GM18499 (cell line): ENCODE measurements around the gene CAPN12.

ENCODE experiments used
- ATAC-seq: cut with Tn5 transposase; IDR thresholded peaks from one replicate; pipeline ENCODE4 v1.9.1; 2021; ENCODE audit warnings: moderate number of reproducible peaks; ENCODE audit not compliant: insufficient read depth, unreplicated experiment

CAPN12 gene

DNA sequence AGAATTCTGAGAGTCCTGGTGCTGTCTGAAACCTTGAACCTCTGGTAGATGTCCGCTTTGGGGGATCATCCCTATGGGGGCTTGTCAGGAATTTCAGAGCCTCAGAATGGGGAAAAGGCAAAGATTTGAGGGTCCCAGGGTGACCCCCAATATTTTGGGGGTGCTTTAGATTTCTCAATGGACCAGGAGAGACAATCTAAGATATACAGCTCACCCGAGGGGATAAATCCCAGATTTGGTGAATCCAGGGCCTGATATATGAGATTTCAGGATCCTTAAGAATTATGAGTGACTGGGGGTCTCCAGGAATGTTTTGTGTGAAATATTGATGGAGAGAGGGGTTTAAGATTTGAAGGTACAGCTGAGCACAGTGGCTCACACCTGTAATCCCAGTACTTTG, 3.3 kb downstream of the CAPN12 start:
- no peak for ATAC-seq

DNA sequence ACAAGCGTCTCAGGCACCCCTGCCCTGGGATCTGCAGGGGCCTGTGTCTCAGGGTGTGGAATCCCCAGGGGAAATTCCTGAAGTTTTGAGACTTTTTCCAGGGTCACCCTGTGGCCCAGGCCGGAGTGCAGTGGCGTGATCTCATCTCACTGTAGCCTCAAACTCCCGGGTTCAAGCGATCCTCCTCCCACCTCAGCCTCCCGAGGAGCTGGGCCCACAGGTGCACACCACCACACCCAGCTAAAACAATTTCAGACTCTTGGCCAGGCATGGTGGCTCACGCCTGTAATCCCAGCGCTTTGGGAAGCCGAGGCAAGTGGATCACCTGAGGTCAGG, 4.0 kb downstream of the CAPN12 start:
- no peak for ATAC-seq

DNA sequence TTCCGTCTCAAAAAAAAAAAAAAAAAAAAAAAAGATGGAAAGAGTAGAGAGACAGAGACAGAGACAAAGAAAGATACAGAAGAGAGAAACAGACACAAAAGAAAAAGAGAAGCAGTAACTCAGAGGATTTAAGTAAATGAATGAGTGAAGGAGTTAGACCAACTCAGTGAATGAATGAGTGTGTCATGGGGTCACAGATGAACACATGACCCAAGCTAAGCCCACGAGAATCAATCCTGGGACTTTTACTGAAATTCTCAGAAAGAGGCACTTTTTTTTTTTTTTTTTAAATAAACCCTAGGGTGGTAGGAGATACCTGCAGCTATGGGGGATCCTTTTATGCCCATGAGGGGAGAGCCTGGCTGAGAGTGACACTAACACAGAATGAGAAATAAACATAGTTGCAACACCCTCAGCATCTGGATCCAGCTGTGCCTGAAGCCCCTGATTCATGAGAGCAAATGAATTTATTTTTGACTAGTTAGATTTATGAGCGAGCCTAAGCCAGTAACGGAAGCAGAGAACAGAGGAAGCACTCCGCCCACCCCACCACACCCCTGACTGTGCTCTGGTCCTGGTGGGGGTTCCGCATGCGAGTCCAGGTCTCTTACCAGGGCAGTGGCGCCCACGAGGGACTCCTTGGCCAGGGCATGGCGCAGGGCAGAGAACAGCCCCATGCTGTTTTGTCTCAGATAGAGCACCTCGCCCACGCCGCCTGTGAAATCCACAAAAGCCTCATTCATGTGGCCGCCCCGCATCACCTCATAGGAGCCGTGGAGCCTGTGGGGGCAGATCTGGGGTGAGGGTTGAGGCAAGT, 4.6 kb downstream of the CAPN12 start:
- no peak for ATAC-seq

DNA sequence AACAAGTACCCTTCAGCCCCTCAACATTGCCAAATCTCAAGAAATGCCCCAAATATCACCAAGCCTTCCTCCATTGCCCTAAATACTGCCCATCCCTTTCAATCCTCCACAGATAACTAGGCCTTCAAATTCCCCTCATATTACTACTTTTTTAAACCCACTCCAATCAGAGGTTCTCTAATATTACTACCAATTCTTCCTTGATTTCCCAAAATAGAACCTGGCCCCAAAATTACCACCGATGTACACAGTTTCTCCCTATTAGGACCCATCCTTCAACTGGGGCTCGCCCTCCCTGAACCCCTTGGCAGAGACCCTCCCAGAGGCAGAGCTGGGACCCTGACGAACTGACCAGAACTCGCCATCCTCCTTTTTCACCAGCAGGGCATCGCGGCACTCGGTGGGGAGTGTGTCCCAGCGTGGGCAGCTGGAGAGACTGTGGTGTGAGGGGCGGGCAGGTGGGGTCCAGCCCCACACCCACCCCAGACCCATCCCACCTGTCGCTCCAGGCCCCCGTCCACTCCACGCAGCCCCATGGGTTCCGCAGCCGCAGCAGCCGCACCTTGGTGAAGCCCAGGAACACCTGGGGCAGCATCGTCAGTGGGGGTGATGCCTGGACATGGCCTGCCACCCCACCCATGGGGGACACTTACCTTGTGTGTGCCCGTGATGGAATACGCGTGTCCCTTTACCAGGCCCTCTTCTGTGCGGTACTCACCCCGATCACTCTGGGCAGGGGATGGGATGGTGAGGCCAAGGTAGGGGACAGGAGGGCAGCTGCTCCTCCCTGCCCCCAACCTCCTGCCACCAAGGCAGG, 6.1 kb downstream of the CAPN12 start:
- no peak for ATAC-seq

DNA sequence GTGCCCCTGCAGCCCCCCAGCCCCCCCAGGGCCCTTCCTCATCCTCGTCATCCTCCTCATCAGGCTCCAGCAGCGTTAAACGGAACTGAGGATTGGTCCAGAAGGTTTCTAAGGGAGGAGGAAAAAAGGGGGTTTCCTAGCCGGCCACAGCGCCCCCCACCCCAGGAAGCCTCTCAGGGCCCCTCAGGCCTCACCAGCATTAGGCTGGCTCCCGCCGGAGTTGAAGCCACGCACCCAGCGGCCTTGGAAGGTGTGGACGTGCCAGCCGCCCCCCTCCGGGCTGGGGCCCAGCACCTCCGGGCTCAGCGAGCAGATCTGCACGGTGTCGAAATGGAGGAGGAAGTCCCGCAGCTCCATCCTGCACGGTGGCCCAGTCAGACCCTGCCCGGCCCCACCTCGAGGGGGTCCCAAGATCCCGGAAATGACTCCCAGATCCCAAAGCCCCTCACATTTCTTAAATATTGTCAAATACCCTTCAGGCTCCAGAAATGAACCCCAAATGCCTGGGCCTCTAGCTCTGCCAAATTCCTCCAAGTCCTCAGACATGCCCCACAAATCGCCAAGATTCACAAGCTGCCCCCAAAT, 6.9 kb downstream of the CAPN12 start:
- no peak for ATAC-seq

DNA sequence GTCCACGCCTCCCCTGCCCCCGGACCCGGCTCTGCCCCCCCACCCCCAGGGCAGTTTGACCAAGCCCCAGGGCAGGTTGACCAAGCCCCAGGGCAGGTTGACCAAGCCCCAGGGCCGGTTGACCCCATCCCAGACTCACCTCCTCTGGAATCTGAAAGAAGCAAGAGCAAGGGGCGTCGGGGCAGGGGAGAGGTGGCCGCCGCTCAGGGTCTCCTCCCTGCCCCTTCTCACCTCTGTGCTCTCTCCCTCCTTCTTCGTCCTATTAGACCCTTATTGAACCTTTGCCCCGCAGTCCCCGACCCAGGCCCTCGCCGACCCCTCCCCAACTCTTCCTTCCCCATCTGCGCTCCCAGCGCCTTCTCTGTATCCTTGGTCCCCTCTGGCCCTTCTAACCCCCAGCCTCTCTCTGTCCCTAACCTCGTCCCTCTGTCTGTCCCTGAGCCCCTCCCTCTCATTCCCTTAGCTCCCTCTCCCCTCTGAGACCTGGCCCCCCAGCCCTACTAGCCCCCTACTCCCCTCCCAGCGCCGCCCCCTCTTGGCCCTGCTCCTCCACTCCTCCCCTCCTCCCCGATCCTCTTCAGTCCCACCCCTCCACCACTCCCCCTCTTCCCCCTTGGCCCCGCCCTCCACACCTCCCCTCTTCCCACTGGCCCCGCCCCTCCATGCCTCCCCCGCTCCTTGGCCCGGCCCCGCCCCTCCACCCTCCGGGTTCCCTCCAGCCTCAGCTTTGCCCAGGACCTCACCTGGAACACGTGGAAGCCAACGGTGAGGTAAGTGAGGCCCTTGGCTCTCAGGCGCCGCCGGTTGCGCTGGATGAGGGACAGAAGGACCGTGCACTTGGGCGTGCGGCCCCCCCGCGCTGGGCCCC, 7.6 kb downstream of the CAPN12 start:
- no peak for ATAC-seq

DNA sequence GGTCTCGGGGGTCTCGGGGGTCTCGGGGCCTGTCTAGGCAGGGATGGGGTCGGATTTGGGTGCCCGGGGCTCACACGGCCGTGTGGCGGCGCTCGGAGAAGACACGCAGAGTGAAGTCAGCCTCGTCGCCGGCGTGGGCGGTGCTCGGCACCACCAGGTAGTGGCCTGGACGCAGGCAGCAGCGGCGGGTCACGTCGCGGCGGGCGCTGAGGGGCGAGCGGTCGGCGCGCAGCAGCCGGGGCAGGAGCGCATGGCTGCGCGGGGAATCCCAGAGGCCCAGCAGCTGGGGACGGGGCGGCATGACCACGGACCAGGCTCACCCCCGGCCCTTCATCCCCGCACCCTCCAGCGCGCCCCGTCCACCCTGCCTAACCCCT, 8.2 kb downstream of the CAPN12 start:
- no peak for ATAC-seq

DNA sequence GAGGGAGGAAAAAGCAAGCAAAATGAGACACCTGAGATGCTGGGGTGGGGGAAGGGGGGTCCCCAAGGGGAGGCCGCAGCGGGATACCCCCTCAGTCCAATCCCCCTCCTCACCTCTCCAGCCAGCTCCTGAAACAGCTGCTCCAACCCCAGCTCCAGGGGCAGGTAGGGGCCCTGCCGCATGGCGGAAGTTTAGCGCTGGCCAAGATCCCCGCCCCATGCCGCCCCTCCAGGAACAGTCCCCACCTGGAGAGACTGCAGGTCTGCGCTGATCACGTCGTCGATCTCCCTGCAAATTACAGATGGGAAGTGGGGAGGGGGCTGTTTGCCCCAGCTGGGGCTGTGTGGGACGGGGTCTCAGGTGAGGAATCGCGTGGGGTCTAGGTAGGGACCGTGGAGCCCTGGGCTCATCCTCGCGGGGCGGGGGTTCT, 9.0 kb downstream of the CAPN12 start:
- no peak for ATAC-seq

DNA sequence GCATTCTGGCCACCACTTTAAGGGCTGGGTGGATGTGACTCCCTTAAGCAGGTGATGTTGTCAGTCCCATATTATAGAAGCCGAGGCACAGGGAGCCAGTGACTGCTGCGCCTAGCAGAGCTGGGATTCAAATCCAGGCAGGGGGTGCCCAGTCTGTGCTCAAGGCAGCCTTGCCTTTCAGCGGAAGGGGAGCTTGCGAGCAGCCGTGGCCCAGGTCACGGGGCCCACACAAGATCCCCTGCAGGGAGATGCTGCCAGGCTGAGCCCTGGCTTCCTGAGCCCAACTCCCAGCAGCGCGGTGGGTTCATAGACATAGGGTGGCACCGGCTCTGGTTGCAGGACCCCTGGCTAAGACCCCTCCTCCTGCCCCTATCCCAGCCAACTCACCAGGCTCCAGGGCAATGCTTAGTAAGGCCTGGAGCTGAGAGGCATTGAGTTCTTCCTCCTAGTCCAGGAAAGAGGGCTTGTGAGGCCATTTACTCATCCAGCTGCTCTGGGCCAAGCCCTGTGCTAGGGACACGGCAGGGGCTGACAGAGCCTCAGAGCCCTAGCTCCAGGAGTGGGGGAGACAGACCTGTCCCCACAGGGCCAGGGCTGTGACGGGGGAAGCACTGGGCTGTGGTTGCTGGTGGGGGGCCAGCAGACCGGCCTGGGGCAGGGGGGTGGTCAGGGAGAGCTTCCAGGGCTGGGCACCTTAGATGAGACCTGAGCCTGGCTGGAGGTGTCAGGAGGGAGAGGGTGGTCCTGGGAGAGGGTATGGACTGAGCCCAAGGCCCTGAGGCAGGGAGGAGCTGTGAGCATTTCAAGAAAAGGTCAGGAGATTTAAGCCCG, 9.6 kb downstream of the CAPN12 start:
- ATAC-seq, result no peak

DNA sequence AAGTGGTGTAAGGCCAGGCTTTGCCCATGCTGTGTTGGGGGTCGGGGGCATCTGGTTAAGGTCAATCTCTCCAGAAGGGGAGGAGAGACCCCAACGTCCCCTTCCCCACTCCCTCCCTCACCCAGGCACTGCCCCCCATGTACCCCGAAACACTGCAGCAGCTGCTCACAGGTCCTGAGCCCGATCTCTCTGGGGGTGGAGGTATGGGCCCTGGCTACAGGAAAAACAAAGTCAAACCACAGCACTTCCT, 10.2 kb downstream of the CAPN12 start:
- no peak for ATAC-seq

DNA sequence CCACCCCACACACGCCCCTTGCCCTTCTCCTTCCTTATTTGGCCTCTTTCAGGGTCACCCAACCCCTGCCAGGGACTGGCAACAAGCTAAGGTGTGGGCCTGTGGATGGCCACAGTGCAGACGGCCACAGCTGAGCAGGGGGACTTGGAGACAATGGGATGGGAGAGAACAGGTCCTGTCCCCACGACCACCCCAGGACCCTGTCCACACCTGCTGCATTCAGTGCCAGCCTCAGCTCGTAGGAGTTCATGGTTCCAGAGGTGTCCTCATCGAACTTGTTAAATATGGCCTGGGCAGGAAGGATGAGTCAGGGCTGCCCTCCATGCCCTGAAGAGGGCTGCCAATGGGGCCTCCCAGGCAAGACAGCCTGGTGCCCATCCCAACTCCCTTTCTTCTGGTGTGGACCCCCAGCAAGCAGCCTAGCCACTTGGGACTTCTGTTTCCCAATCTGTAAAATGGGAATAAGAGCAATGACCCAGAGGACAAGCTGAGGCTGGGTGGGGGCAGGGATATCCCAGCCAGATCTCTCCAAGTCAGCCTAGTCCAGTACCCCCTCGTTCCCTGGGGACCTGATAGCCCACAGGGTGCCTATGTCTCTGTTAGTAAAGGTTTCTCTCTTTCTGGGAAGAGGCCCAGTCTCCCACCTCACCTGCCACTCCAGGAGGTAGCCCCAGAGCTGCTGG, 10.6 kb downstream of the CAPN12 start:
- ATAC-seq, result no peak

DNA sequence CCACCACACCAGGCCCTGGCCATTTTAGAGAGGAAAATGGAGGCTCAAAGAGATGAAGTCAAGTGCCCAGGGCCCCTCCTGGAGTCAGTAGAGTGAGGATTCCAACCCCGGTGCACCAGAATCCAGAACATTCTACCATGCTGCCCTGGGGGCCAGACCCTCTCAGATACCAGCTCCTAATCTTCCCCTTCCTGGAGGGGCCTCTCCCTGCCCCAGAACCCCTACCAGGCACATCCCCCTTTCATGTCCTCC, 11.1 kb downstream of the CAPN12 start:
- no peak for ATAC-seq

DNA sequence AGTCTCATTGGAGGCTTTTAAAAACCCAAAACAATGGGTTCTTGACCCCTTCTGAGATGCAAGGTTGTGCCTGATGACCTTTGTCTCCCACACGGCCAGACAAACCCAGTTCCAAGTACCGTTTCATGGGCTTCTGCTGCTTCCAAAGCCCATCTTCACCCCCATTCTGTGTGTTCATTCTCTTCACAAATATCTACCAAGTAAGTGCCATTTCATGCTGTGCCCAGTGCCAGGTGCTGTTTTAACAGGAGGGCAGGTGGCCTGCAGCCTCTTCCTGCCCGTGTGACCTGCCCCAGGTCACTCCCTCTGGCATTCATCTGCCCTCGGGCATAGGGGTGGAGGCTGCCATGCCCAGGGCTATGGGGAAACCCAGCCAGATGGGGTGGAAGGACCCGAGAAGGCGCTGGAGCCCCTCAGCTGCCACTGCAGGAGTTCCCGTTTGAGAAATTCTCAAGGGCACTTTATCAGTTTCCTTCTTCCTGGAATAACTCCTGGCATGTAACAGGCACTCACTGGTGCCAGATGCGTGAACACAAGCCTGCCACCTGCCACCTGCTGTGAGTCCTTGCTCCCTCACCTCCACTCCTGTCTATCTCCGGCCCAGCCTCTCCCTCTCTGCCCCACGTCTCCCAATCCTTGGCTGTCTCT, 12.5 kb downstream of the CAPN12 start:
- no peak for ATAC-seq

DNA sequence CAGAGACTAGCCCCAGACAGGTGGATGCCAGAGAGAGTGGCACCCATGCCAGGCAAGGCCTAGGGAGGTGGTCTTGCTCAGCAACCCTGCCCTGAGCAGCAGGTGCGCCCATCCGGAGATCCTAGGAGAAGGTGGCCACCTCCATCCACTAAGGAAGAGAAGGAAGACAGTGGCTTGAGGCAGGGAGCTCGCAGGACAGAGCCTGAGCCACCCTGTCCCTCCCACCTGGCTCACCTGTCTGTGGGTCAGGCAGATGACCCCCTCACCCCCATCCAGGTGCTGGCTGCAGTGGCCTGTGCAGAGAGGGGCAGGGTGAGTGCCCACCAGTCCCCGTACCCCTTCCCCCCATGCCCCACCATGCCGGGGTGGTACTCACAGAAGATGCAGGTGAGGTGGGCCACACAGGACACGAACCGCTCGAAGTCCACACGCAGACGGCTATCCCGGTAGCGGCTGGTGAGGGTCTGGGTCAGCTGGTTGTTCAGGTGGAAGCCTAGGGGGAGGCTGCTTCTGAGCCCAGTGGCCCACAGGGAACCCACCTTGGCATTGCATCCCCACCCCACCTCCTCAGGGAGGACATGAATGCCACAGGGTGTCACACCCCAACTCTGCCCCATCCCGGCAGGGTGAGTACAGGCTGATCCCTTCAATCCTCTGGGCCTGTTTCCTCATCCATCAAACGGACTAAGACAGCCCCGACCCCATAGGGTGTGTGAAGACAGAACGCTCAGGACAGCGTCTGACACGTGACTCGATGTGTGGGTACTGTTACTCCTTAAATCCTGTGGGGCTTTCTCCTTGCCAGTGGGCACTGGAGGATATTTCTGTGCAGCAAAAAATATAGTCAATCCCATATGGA, 13.3 kb downstream of the CAPN12 start:
- ATAC-seq, result no peak

DNA sequence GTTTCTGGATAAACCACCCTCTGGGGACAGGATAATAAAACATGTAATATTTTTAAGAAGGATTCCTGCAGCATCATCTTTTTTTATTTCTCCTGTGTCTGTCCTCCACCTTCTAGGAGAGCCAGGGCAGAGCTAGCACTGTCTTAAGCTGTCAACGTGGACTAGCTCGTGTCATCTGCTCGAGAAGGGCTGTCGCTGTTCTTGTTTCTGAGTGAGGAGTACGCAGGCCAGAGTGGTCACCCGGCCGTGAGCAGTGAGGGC, 13.9 kb downstream of the CAPN12 start:
- ATAC-seq, result no peak

DNA sequence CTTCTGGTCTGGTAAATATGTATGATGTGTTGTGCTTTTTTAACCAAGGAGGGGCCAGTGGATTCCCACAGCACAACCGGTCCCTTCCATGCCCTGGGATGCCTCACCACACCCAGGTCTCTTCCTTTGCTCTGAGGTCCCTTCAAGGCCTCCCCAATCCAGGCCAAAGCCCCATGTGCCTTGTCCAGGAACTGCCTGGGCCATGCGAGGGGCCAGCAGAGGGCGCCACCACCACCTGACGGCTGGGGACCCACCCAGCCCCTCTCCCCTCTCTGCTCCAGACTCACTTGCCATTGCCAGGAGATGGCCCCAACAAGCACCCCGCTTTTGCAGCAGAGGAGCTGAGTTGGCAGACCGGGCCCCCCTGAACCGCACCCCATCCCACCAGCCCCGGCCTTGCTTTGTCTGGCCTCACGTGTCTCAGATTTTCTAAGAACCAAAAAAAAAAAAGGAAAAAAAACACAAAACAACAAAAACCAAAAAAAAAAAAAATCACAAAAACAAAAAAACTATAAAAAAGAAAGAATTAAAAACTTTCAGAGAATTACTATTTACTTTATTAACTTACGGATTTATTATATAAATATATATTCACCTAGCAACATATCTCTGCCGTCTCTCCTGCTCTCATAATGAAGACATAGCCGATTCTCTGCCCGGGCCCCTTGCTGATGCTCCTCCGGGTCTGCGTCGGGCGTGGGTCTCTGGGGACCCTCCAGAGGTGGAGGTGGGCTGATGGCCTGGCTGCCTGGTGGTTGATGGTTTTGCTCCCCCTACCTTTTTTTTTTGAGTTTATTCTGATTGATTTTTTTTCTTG, 14.4 kb downstream of the CAPN12 start:
- no peak for ATAC-seq

DNA sequence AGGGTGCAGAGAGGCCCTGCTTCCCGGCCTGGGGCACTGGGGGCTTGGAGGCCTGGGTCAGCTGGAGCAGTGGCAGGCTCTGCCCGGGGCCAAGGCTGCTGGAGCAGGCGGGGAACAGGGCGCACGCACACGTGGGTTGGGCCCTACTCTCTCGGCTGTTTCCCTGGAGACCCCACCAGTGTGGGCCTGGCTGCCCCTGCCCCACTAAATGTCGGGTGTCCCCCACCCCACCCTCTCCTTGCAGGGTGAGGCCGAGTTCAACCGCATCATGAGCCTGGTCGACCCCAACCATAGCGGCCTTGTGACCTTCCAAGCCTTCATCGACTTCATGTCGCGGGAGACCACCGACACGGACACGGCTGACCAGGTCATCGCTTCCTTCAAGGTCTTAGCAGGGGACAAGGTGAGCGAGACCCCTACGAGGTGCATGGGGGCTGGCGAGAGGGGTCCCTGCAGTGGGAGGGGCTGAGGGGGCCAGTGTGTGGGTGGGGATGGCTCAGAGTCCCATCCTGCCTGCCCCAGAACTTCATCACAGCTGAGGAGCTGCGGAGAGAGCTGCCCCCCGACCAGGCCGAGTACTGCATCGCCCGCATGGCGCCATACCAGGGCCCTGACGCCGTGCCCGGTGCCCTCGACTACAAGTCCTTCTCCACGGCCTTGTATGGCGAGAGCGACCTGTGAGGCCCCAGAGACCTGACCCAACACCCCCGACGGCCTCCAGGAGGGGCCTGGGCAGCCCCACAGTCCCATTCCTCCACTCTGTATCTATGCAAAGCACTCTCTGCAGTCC, 15.3 kb downstream of the CAPN12 start:
- no peak for ATAC-seq
